ENCODE results near the gene ACSS1. TPM values are rescaled to one million over a fixed set of nuclear protein-coding genes. Genes with fewer than 3 reads are reported as not detected.

The ACSS1 gene
- total RNA-seq, 1 experiment from 2014 or later: 12.8 TPM

GRCh38 chr20:25083773-25084625 lies 26.1 kb upstream of the ACSS1 start:
- DNase-seq: no peak
- CTCF ChIA-PET: no interaction called here
- intact Hi-C loops (cut with micrococcal nuclease; ENCODE audit: unreplicated experiment): no loop called here
- H3K27ac ChIP-seq: no peak overlapping the region
- no peak overlapping the region for H3K4me3 ChIP-seq
- BruUV-seq (replicated peaks): no TSS peak
- H3K4me1 ChIP-seq (replicated peaks; ENCODE audit: insufficient read depth): peaks cover 2% of the 10 kb centered on the region
- no peaks in the 10 kb centered on the region for H3K27me3 ChIP-seq (ENCODE audit: insufficient read depth, low read depth)
- H2AFZ ChIP-seq: no peak overlapping the region
- H4K20me1 ChIP-seq (ENCODE audit: insufficient read depth): no peaks in the 10 kb centered on the region
- H3K9me3 ChIP-seq (ENCODE audit: insufficient read depth, low read depth): no peaks in the 10 kb centered on the region
- POLR2A ChIA-PET (ENCODE audit: unreplicated experiment): no interaction called here
- no peaks in the 10 kb centered on the region for H3K9me2 ChIP-seq (ENCODE audit: insufficient read depth)
- TF ChIP-seq CTCF (conservative IDR thresholded peaks at IDR 0.05): no peak
- TF ChIP-seq EZH2 (IDR thresholded peaks at IDR 0.05; ENCODE audit: low read depth): no peak
- H3K79me2 ChIP-seq (ENCODE audit: low read depth): no peaks in the 10 kb centered on the region
- no peaks in the 10 kb centered on the region for H3K36me3 ChIP-seq (ENCODE audit: low read depth)
- no peaks in the 10 kb centered on the region for H3F3A ChIP-seq (ENCODE audit: insufficient read depth, low read depth)
- no peak overlapping the region for H3K4me2 ChIP-seq

DNA sequence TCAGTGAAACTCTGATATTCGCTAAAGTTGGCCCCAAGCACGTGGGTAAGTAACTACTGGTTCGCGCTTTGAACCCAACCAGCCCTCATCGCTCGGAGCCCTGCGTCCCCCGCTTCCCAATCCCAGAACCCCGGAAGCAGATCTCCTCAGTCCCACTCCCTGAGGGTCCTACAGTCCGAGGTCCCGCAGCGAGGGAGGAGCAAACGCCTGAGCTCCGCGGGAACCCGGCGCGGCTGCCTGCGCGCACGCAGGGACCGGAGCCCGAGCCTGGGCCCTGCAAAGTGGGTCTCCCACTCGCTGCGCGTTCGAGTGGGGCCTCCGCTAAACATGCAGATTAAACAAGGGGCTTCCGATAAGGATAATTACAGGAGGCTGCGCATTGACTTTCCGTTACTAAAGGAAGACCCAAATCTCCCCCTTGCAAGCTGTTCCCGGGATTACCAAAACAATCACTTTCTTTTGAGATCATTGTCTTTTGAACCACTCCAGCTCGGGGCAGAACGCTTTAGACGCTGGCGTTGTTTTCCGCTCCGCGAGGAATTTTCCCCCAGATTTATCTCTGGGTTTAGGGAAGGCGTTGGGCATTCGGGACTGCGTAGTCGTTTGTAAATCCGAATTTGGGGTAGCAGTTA lies 25.3 kb upstream of the ACSS1 start:
- H3K79me2 ChIP-seq (ENCODE audit: low read depth): no peaks in the 10 kb centered on the region
- H3K4me1 ChIP-seq (replicated peaks; ENCODE audit: insufficient read depth): peaks cover 9% of the 10 kb centered on the region
- no peak overlapping the region for H3K4me3 ChIP-seq
- no peak overlapping the region for H2AFZ ChIP-seq
- TF ChIP-seq EZH2 (IDR thresholded peaks at IDR 0.05; ENCODE audit: low read depth) (no peak), CTCF (conservative IDR thresholded peaks at IDR 0.05) (no peak)
- H3F3A ChIP-seq (ENCODE audit: insufficient read depth, low read depth): peaks cover 3% of the 10 kb centered on the region
- H3K36me3 ChIP-seq (ENCODE audit: low read depth): no peaks in the 10 kb centered on the region
- H3K27ac ChIP-seq: no peak overlapping the region
- no peaks in the 10 kb centered on the region for H3K9me3 ChIP-seq (ENCODE audit: insufficient read depth, low read depth)
- ChIA-PET CTCF (no interaction called here), POLR2A (ENCODE audit: unreplicated experiment) (no interaction called here)
- no peak overlapping the region for H3K4me2 ChIP-seq
- no peaks in the 10 kb centered on the region for H4K20me1 ChIP-seq (ENCODE audit: insufficient read depth)
- H3K9me2 ChIP-seq (ENCODE audit: insufficient read depth): no peaks in the 10 kb centered on the region
- BruUV-seq (replicated peaks): no TSS peak
- intact Hi-C loops (cut with micrococcal nuclease; ENCODE audit: unreplicated experiment): no loop called here
- no peaks in the 10 kb centered on the region for H3K27me3 ChIP-seq (ENCODE audit: insufficient read depth, low read depth)
- no peak for DNase-seq

- no peaks in the 10 kb centered on the region for H4K20me1 ChIP-seq (ENCODE audit: insufficient read depth)
- no peaks in the 10 kb centered on the region for H3K36me3 ChIP-seq (ENCODE audit: low read depth)
- peaks cover 17% of the 10 kb centered on the region for H3K4me1 ChIP-seq (replicated peaks; ENCODE audit: insufficient read depth)
- no peaks in the 10 kb centered on the region for H3K9me3 ChIP-seq (ENCODE audit: insufficient read depth, low read depth)
- ChIA-PET POLR2A (ENCODE audit: unreplicated experiment) (no interaction called here), CTCF (no interaction called here)
- H3F3A ChIP-seq (ENCODE audit: insufficient read depth, low read depth): peaks cover 11% of the 10 kb centered on the region
- H3K9me2 ChIP-seq (ENCODE audit: insufficient read depth): no peaks in the 10 kb centered on the region
- no peaks in the 10 kb centered on the region for H3K27me3 ChIP-seq (ENCODE audit: insufficient read depth, low read depth)
- H3K79me2 ChIP-seq (ENCODE audit: low read depth): no peaks in the 10 kb centered on the region
- H3K4me2 ChIP-seq: no peak overlapping the region
- TF ChIP-seq CTCF (conservative IDR thresholded peaks at IDR 0.05) (no peak), EZH2 (IDR thresholded peaks at IDR 0.05; ENCODE audit: low read depth) (no peak)
- intact Hi-C loops (cut with micrococcal nuclease; ENCODE audit: unreplicated experiment): no loop called here
- no TSS peak for BruUV-seq (replicated peaks)
- no peak for DNase-seq
- H3K4me3 ChIP-seq: no peak overlapping the region
- H3K27ac ChIP-seq: no peak overlapping the region
- H2AFZ ChIP-seq: no peak overlapping the region
Observed at GRCh38 chr20:25082498-25082873, 24.5 kb upstream of the ACSS1 start.
